ENCODE measurements around the gene SESN1.
A peak's percentile ranks its signal among the peaks of the same experiment; 100 is the strongest.
"Not testable (repeated sequence)": the region's sequence is repeated elsewhere in the genome, so short reads cannot be mapped to it uniquely, and the experiment has no call there.

Gene SESN1

DNA sequence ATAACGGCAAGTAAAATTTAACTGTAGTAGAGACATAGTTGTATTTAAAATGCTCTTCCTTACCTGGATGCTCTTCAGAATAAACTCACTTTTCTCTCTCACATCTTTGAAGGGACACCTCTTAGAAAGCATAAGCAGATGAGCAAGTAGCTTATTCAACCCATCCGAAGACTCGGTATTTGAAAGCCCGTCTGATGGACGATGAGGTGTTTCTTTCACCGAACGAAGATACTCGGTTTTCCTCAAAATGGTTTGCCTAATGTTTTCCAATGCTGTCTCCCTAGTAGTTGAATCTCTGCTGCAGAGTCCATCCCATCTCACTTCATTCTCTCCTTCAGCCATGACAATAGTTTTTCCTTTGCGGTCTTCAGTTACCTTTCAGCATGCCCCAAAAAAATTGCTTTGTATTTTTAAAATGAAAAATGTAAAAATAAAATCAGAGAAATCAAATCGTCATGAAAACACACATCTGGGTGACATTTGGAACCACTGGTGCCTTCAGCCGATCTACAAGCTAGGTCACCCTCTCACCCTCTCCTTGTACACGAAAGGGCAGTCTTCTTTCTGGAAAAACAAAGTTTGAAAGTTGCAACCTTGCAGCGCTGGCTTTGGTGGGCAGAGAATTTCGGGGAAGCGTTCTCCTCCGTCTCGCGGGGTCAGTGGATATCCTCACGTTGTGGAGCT, 772 bp downstream of the SESN1 start:
- DNase-seq: no peak

GRCh38 chr6:109092074-109092473, 2.6 kb downstream of the SESN1 start:
- DNase-seq: no peak

DNA sequence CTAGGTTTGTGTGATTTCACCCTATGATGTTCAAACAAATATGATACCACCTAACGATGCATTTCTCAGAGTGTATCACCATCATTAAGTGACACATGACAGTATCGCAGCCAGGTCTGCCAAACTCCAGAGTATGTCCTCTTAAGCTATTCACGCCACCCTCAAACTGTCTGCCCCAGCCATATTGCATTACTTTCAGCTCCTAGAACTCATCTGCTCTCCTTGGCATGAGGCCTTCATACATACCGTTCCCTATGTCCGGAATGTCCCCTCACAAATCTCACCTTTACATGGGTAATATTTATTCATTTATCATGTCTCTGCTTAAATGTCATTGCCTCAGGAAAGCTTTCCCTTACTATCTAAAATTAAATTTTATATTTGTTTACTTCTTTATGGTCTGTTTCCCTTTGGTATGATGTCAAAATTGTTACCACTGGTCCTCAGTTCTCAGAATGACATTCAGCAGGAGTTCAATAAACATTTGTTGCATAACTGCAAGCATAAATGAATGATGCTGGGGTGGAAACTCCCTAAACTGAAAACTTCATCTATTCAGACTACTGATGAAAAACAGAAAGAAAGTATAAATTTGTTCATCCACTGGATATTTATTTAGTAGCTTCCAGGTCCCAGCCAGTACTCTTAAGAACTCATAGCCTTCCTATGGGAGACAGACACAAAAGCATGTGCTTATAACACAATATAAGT, 3.2 kb downstream of the SESN1 start:
- DNase-seq: no peak

DNA sequence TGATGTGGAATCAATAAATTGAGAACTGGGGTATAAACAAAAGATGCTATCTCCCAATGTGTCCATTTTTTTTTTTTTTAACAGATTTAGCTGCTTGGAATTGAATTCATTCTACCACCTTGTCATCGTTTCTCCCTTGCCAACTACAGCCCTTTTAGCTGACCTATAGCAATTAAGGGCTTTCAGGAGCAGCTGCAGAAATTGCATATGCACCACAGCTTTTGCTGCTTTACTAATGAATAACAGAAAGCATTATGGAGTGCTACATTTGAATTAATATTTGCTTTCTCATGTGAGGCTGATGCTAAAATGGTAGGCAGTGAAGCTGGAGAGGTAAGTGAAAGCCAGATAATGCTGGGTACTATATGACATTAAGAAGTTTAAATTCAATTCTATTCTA, 5.7 kb downstream of the SESN1 start:
- DNase-seq: no peak

GRCh38 chr6:109087661-109088264, 6.9 kb downstream of the SESN1 start:
- no peak for DNase-seq

DNA sequence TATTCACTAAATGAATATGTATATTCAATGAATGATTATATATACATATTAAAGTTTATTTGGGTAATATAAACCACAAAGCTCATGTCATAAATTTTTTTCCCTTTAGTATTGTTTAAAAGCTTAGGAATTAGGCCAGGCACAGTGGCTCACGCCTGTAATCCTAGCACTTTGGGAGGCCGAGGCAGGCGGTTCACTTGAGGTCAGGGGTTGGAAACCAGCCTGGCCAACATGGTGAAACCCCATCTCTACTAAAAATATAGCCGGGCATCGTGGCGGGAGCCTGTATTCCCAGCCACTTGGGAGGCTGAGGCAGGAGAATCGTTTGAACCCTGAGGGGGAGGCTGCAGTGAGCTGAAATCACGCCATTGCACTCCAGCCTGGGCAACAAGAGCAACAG, 10.5 kb downstream of the SESN1 start:
- DNase-seq: not testable (repeated sequence)

- DNase-seq: no peak
Measured at GRCh38 chr6:109083657-109084056, 11.0 kb downstream of the SESN1 start.

DNA sequence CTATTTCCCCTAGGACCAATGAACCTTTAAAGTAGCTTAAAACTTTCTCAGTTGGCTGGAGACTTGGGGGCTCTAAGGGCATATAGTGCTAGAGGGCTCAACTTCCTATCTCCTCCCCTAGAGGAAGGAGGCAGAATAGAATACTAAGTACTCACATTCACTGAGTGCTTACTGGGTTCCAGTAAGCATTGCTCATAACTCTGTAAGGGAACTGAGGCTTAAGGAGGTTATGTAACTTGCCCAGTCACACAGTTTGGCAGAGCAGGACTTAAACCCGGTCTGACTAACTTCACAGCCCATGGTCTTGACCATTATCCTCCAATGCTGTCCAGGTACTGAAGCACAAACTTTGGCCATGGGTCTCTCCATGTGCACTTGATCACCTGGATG, 12.5 kb downstream of the SESN1 start:
- DNase-seq: no peak

GRCh38 chr6:109081516-109082187, 13.0 kb downstream of the SESN1 start:
- DNase-seq: no peak

DNA sequence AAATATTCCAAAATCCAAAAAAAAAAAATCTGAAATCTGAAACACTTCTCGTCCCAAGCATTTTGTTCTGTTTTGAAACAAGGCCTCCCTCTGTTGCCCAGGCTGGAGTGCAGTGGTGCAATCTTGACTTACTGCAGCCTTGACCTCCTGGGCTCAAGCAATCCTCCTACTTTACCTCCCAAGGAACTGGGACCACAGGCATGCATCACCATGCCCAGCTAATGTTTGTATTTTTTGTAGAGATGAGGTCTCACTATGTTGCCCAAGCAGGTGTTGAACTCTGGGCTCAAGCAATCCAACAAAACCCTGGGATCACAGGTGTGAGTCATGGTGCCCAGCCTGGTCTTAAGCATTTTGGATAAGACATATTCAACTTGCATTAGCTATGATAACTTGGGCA, 13.6 kb downstream of the SESN1 start:
- no peak for DNase-seq

GRCh38 chr6:109079981-109080380, 14.7 kb downstream of the SESN1 start:
- DNase-seq: no peak

GRCh38 chr6:109076377-109076776, 18.3 kb downstream of the SESN1 start:
- no peak for DNase-seq

DNA sequence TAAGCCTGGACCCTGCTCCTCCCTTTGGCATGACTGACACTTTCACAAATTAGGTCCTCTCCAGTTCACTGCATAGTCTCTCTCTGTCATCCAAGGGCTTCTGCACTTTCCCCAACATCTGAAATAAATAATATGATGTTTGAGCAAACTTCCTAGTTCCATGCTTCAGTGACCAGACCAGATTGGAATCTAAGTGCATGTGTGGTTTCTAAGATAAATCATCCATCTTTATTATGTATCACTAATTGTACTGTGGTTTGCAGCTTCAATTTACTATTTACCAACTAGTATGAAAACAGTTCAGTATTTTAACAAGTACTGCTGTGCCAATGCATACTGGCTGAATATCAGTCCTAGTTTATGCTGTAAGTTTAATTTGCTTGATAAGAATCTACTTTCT, 18.7 kb downstream of the SESN1 start:
- no peak for DNase-seq

DNA sequence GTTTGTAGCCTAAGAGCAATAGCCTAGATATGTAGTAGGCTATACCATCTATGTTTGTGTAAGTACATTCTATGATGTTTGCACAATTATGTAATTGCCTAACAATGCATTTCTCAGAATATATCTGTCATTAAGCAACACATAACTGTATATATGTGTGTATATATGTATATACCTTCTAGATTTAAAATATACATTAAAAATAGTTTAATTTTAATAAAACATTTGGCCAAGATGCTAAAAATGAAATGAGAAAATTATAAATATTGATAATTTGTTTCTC, 20.6 kb downstream of the SESN1 start:
- no peak for DNase-seq

DNA sequence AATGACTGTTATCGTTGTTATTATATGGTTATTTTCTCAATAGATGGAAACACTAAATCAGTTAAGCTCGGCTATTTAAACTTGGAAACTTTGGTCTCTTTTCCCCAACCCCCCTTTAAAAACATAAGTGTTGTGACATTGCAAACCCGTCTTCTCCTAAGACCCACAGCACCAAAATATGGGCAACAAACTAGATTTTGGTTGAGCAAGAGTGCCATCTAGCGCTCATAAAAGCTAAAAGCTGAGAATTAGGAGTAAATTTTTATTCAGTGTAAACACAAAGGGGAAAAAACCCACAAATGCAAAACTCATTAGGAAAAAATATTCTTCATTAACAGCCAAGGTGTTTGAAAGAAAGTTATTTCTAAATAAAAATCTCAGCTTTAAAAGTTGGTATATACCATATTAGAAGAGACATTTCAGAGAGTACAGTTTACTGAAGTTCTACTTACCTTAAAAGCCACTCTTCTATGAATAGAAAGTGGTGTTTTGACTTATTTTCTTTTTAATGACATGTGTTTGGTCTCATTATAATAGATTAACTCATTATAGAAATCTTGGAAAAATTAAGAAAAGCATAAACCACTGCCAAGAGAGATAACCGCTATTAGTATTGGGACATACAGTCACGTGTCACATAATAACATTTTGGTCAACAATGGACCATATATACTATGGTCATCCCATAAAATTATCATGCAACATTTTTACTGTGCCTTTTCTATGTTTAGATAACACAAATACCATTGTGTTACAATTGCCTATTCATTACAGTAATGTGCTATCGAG, 21.1 kb downstream of the SESN1 start:
- DNase-seq: peak; percentile 21 to 30

GRCh38 chr6:109071125-109071917, 23.3 kb downstream of the SESN1 start:
- no peak for DNase-seq

DNA sequence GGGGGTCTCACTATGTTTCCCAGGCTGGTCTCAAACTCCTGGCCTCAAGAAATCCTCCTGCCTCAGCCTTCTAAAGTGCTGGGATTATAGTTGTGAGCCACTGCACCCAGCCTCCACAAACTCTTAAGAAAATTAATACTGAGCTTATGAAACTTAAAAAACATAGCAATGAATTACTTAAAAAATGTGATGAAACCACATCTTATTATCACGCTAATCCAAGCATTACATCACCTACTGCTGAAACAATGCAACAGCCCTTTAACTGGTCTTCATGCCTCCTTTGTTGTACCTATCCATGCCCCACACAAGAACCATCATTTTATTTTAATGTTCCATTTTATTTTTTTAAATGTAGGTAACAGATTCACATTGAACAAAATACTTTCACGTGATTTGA, 24.9 kb downstream of the SESN1 start:
- no peak for DNase-seq

GRCh38 chr6:109062767-109063352, 31.8 kb downstream of the SESN1 start:
- no peak for DNase-seq

GRCh38 chr6:109062216-109062615, 32.4 kb downstream of the SESN1 start:
- DNase-seq: no peak

- DNase-seq: no peak
Measured at GRCh38 chr6:109060571-109060970, 34.1 kb downstream of the SESN1 start.

DNA sequence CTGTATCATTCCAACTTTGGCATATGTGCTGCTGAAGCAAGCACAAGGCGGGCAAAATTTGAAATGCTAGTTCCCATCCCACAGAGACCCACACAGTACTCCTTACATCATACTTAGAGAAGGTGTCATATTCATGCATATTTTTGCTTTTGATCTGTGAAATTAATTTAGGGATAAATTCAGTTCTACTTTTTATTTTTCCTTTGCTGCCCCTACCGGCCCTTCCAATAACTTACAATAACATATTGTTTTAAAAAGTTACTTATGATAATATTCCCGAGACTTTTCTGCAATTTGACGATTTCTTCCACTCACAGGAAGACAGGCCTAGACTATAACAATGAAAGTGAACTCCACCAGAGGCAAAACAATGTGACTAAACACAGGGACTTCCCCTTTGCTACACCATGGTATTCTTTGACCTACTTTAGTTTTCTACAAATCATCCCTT, 35.0 kb downstream of the SESN1 start:
- no peak for DNase-seq

DNA sequence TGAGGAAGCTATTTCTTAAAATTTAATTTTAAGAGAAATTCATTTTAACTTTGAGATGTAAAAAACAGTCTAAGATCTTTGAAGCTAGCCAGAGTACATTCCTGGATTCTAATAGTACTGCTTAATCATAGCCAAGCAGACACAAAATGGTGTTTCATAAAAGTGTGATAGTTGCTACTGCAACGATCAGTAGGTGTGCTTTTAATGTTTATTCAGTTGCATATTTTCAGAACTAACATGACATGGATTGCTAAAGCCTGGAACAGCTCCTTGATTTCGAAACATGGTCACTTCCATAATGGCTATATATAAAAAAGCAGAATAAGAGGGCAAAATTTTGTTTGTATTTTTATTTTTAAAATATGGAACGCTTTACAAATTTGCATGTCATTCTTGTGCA, 35.5 kb downstream of the SESN1 start:
- DNase-seq: no peak
